Mesenchymal stem cell (in vitro differentiated cells and primary cell): ENCODE data around the gene CDC42BPG.

Experiments used
- DNase-seq: peaks from one replicate; pipeline ENCODE4 v3.0.0-alpha.2; 2013
- H2AFZ ChIP-seq: one replicate; pipeline ENCODE4 v1.6.1; 2013; ENCODE audit warnings: low read depth, mild to moderate bottlenecking, control low read depth, inconsistent platforms, low read length, moderate library complexity
- H2AK5ac ChIP-seq: 2 replicates; pipeline ENCODE4 v1.6.1; 2013; ENCODE audit warnings: low read length, moderate library complexity, mild to moderate bottlenecking, inconsistent platforms; ENCODE audit not compliant: severe bottlenecking
- H2BK120ac ChIP-seq: one replicate; pipeline ENCODE4 v1.6.1; 2013; ENCODE audit warnings: low read depth, mild to moderate bottlenecking, inconsistent platforms, low read length, moderate library complexity
- H2BK12ac ChIP-seq, 2 experiments: one replicate each; pipeline ENCODE4 v1.6.1; 2013; ENCODE audit warnings: inconsistent platforms in 2 of 2, low read length in 2 of 2, mild to moderate bottlenecking in 2 of 2, moderate library complexity in 2 of 2, control low read depth in 1 of 2
- H2BK15ac ChIP-seq: one replicate; pipeline ENCODE4 v1.6.1; 2013; ENCODE audit warnings: mild to moderate bottlenecking, low read depth, inconsistent platforms; ENCODE audit not compliant: poor library complexity, severe bottlenecking
- H2BK5ac ChIP-seq: 2 replicates; pipeline ENCODE4 v1.6.1; 2013; ENCODE audit warnings: low read depth, mild to moderate bottlenecking, low read length, control low read depth, inconsistent platforms; ENCODE audit not compliant: poor library complexity, severe bottlenecking
- H3K14ac ChIP-seq, 2 experiments: one replicate each; pipeline ENCODE4 v1.6.1; 2013; ENCODE audit warnings: inconsistent platforms in 2 of 2, low read length in 2 of 2, control low read depth in 1 of 2, mild to moderate bottlenecking in 1 of 2, moderate library complexity in 1 of 2
- H3K18ac ChIP-seq, 2 experiments: one replicate each; pipeline ENCODE4 v1.6.1; 2013; ENCODE audit warnings: inconsistent platforms in 2 of 2, low read length in 2 of 2, control low read depth in 1 of 2, low read depth in 1 of 2, mild to moderate bottlenecking in 1 of 2
- H3K23ac ChIP-seq, 2 experiments: one replicate each; pipeline ENCODE4 v1.6.1; 2013; ENCODE audit warnings: inconsistent platforms in 2 of 2, low read length in 2 of 2, mild to moderate bottlenecking in 2 of 2, moderate library complexity in 2 of 2, control low read depth in 1 of 2
- H3K27ac ChIP-seq: 2 replicates; pipeline ENCODE4 v1.5.1; 2013; ENCODE audit warnings: mild to moderate bottlenecking, moderate library complexity, low read length, control low read depth, inconsistent platforms; ENCODE audit not compliant: poor library complexity, severe bottlenecking
- H3K27me3 ChIP-seq, 2 experiments: 2 replicates each; pipeline versions ENCODE4 v1.6.1 to v1.7.0; 2013; ENCODE audit warnings: low read length in 2 of 2, mild to moderate bottlenecking in 2 of 2, moderate library complexity in 2 of 2, control low read depth in 1 of 2, inconsistent platforms in 1 of 2; ENCODE audit not compliant: control insufficient read depth in 1 of 2, insufficient read depth in 1 of 2
- H3K36me3 ChIP-seq, 2 experiments: 2 replicates each; pipeline versions ENCODE4 v1.6.1 to v1.7.0; 2013; ENCODE audit warnings: low read length in 2 of 2, control low read depth in 1 of 2, inconsistent platforms in 1 of 2, low read depth in 1 of 2, mild to moderate bottlenecking in 1 of 2; ENCODE audit not compliant: insufficient read depth in 2 of 2, control insufficient read depth in 1 of 2
- H3K4ac ChIP-seq, 2 experiments: one replicate each; pipeline ENCODE4 v1.6.1; 2013; ENCODE audit warnings: inconsistent platforms in 2 of 2, low read length in 2 of 2, mild to moderate bottlenecking in 2 of 2, moderate library complexity in 2 of 2, control low read depth in 1 of 2, low read depth in 1 of 2
- H3K4me1 ChIP-seq: 2 replicates; pipeline ENCODE4 v1.6.1; 2013; ENCODE audit warnings: low read depth, low read length, control low read depth; ENCODE audit not compliant: control insufficient read depth, insufficient read depth
- H3K4me2 ChIP-seq: 2 replicates; pipeline ENCODE4 v1.6.1; 2013; ENCODE audit warnings: low read length, mild to moderate bottlenecking, inconsistent platforms; ENCODE audit not compliant: poor library complexity, severe bottlenecking
- H3K4me3 ChIP-seq, 2 experiments: 2 replicates each; pipeline versions ENCODE4 v1.5.1 to v1.7.0; 2013; ENCODE audit warnings: low read length in 2 of 2, mild to moderate bottlenecking in 2 of 2, control low read depth in 1 of 2, low read depth in 1 of 2; ENCODE audit not compliant: insufficient read depth in 1 of 2
- H3K79me1 ChIP-seq: replicated peaks from 2 replicates; pipeline ENCODE4 v1.6.1; 2013; ENCODE audit warnings: mild to moderate bottlenecking, control low read depth, low read length, inconsistent platforms; ENCODE audit not compliant: poor library complexity, severe bottlenecking
- H3K9ac ChIP-seq: 2 replicates; pipeline ENCODE4 v1.7.0; 2013; ENCODE audit warnings: mild to moderate bottlenecking, low read length, moderate library complexity
- H3K9me3 ChIP-seq: 2 replicates; pipeline ENCODE4 v1.7.0; 2013; ENCODE audit warnings: mild to moderate bottlenecking, low read length; ENCODE audit not compliant: control insufficient read depth
- H4K8ac ChIP-seq: one replicate; pipeline ENCODE4 v1.6.1; 2013; ENCODE audit warnings: inconsistent platforms, mild to moderate bottlenecking, low read length, moderate library complexity
- H4K91ac ChIP-seq: one replicate; pipeline ENCODE4 v1.6.1; 2013; ENCODE audit warnings: mild to moderate bottlenecking, low read length, inconsistent platforms
- WGBS: methylation state at CpG from one replicate; pipeline ENCODE4 v1.1.7; 2013; ENCODE audit warnings: mixed read lengths; 5-methylcytosine and 5-hydroxymethylcytosine counted together

The CDC42BPG gene

GRCh38 chr11:64799256-64799622 lies 45.2 kb downstream of the CDC42BPG start:
- H2BK120ac ChIP-seq: no peak overlapping the region
- H3K18ac ChIP-seq: no peak overlapping the region
- no peaks in the 10 kb centered on the region for H3K27me3 ChIP-seq
- no peak for DNase-seq
- H3K9me3 ChIP-seq: no peaks in the 10 kb centered on the region
- H3K4ac ChIP-seq: no peak overlapping the region
- no peak overlapping the region for H3K9ac ChIP-seq
- H2BK12ac ChIP-seq: no peak overlapping the region
- H4K8ac ChIP-seq: no peak overlapping the region
- H3K27ac ChIP-seq: no peak overlapping the region
- no peak overlapping the region for H3K14ac ChIP-seq
- H2AFZ ChIP-seq: no peak overlapping the region
- H4K91ac ChIP-seq: no peak overlapping the region
- H3K4me3 ChIP-seq: no peak overlapping the region
- no peak overlapping the region for H2BK15ac ChIP-seq
- peaks cover 21% of the 10 kb centered on the region for H3K4me1 ChIP-seq
- H3K36me3 ChIP-seq: peaks cover 21 to 55% of the 10 kb centered on the region in 2 experiments
- H2AK5ac ChIP-seq: no peak overlapping the region
- no peak overlapping the region for H3K4me2 ChIP-seq
- no peak overlapping the region for H3K23ac ChIP-seq
- H3K79me1 ChIP-seq: peaks cover 5% of the 10 kb centered on the region
- no peak overlapping the region for H2BK5ac ChIP-seq
- WGBS: 89% methylated on average over 4 of the region's 7 CpGs

- no peak overlapping the region for H3K27ac ChIP-seq
- H3K4me2 ChIP-seq: no peak overlapping the region
- no peak overlapping the region for H3K23ac ChIP-seq
- no peak overlapping the region for H2AK5ac ChIP-seq
- no peak for DNase-seq
- no peak overlapping the region for H3K9ac ChIP-seq
- no peak overlapping the region for H4K91ac ChIP-seq
- WGBS: 97% methylated on average over 14 of the region's 19 CpGs
- H3K79me1 ChIP-seq: peaks cover 2% of the 10 kb centered on the region
- no peak overlapping the region for H3K4me3 ChIP-seq
- no peak overlapping the region for H2BK12ac ChIP-seq
- no peak overlapping the region for H3K14ac ChIP-seq
- H3K4me1 ChIP-seq: peaks cover 9% of the 10 kb centered on the region
- H3K18ac ChIP-seq: no peak overlapping the region
- no peak overlapping the region for H2AFZ ChIP-seq
- H2BK5ac ChIP-seq: no peak overlapping the region
- no peak overlapping the region for H2BK120ac ChIP-seq
- no peaks in the 10 kb centered on the region for H3K27me3 ChIP-seq
- no peak overlapping the region for H4K8ac ChIP-seq
- H3K4ac ChIP-seq: no peak overlapping the region
- H3K36me3 ChIP-seq: peaks cover 19 to 67% of the 10 kb centered on the region in 2 experiments
- no peaks in the 10 kb centered on the region for H3K9me3 ChIP-seq
- no peak overlapping the region for H2BK15ac ChIP-seq
Measured at GRCh38 chr11:64796757-64797541, 47.5 kb downstream of the CDC42BPG start.

- Histone ChIP-seq H3K4me3 (no peak overlapping the region), H3K9me3 (no peaks in the 10 kb centered on the region), H2AFZ (no peak overlapping the region), H3K9ac (no peak overlapping the region), H2BK12ac (no peak overlapping the region), H3K27me3 (no peaks in the 10 kb centered on the region), H3K4me1 (peaks cover 6% of the 10 kb centered on the region), H3K27ac (no peak overlapping the region), H3K79me1 (peaks cover 2% of the 10 kb centered on the region), H4K8ac (no peak overlapping the region), H3K23ac (no peak overlapping the region), H2BK120ac (no peak overlapping the region), H3K36me3 (peaks cover 19 to 69% of the 10 kb centered on the region in 2 experiments), H4K91ac (no peak overlapping the region), H2BK15ac (no peak overlapping the region), H3K14ac (no peak overlapping the region), H3K4me2 (no peak overlapping the region), H2AK5ac (no peak overlapping the region), H2BK5ac (no peak overlapping the region), H3K4ac (no peak overlapping the region), H3K18ac (no peak overlapping the region)
- DNase-seq: no peak
- 88% methylated on average over 19 of the region's 19 CpGs for WGBS
Measured at GRCh38 chr11:64796047-64796756, 48.3 kb downstream of the CDC42BPG start.

GRCh38 chr11:64794526-64794925 lies 49.9 kb downstream of the CDC42BPG start:
- H3K27ac ChIP-seq: no peak overlapping the region
- no peak overlapping the region for H2BK15ac ChIP-seq
- no peak overlapping the region for H2AFZ ChIP-seq

More at GRCh38 chr11:64794526-64794925, 49.9 kb downstream of the CDC42BPG start:
- H2AK5ac ChIP-seq: no peak overlapping the region
- no peak overlapping the region for H3K4me3 ChIP-seq
- no peak overlapping the region for H3K4ac ChIP-seq
- H4K8ac ChIP-seq: no peak overlapping the region
- H3K4me2 ChIP-seq: no peak overlapping the region
- H3K23ac ChIP-seq: no peak overlapping the region
- H3K18ac ChIP-seq: no peak overlapping the region
- no peak overlapping the region for H4K91ac ChIP-seq
- no peak for DNase-seq
- H3K36me3 ChIP-seq: peaks cover 23 to 65% of the 10 kb centered on the region in 2 experiments
- no peaks in the 10 kb centered on the region for H3K27me3 ChIP-seq
- no peak overlapping the region for H2BK120ac ChIP-seq
- no peaks in the 10 kb centered on the region for H3K9me3 ChIP-seq
- H2BK12ac ChIP-seq: no peak overlapping the region
- no peak overlapping the region for H2BK5ac ChIP-seq
- H3K9ac ChIP-seq: no peak overlapping the region
- no peak overlapping the region for H3K14ac ChIP-seq
- H3K79me1 ChIP-seq: peaks cover 2% of the 10 kb centered on the region
- H3K4me1 ChIP-seq: no peaks in the 10 kb centered on the region
- WGBS: 95% methylated on average over 10 of the region's 10 CpGs
